C4-2B (cell line): Measurements from ENCODE around the gene TOMM20.

Experiments
- CTCF ChIP-seq: fragments of 450-650 bp; conservative IDR thresholded peaks from 2 replicates; pipeline ENCODE4 v1.5.1; 2017; ENCODE audit warnings: mild to moderate bottlenecking
- ZFX ChIP-seq: fragments of 450-650 bp; IDR thresholded peaks from 2 replicates; pipeline ENCODE4 v1.6.1; 2017

DNA sequence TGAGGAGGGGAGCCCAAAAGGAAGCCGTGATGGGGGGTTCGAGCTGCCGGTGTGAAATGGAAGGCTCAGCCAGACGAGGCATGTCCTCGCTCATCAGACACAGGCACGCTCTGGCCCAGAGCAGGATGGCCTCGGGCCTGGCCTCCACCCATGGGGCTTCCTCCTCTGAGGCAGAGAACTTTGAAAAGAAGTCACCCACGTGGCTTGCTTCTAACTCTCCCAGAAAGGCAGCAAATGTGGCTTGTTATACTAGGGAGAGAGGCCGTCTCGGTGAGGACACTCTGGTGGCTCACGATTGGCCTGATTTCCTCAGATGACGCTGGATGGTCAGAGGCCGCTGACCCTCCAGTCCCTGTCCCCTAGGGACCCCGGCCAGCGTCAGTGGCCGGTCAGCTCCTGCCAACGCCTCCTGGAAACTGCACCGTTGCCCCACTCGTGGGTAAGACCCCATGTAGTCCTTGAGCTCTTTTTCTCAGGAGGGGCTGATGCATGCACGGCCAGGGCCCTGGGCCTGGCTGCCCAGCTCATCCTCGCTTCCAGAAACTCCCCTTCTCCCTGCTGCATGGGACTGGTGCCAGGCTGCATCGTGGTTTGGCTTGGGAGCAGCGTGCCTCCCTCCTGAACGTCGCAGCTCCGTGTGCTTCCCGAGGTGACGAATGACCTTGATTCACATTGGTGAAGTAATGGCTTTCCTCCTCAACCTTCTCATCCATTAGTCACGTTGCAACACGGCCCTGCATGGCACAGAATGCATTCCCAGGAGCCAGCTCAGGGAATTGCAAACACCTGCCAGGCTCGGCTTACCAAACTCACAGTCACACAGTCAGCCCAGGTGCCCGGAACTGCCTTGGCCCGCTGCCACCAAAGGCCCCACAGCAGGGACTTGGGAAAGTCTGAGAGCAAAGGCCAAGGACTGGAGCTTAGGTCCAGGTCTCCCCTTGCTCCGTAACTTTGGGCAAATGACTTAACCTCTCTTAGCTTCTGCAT lies 58.8 kb downstream of the TOMM20 start:
- TF ChIP-seq CTCF, result no peak
- TF ChIP-seq ZFX, result no peak
